Activated CD8-positive, alpha-beta memory T cell treated with anti-CD3 and anti-CD28 coated beads, Interleukin-2, amount 50 U/mL, for 1 hour (primary cell): ENCODE results near the gene ZMIZ2.
"Not testable (repeated sequence)": the region's sequence is repeated elsewhere in the genome, so short reads cannot be mapped to it uniquely, and the experiment has no call there.

Experiments
- DNase-seq: peaks from one replicate; pipeline ENCODE4 v3.0.0-alpha.2; 2020; ENCODE audit errors: extremely low read depth

The ZMIZ2 gene

GRCh38 chr7:44727158-44727936 is 21.3 kb upstream of the ZMIZ2 start:
- no peak for DNase-seq

- no peak for DNase-seq
These were observed 20.7 kb upstream of the ZMIZ2 start for GRCh38 chr7:44727937-44728262.

- no peak for DNase-seq
These were observed 18.6 kb upstream of the ZMIZ2 start for GRCh38 chr7:44729949-44730590.

- not testable (repeated sequence) for DNase-seq
These were observed 15.7 kb upstream of the ZMIZ2 start for GRCh38 chr7:44732971-44733370.

GRCh38 chr7:44733708-44734481 is 14.8 kb upstream of the ZMIZ2 start:
- DNase-seq, result no peak

- no peak for DNase-seq
These were observed 13.1 kb upstream of the ZMIZ2 start for GRCh38 chr7:44735403-44736165.

GRCh38 chr7:44736896-44737295 is 11.8 kb upstream of the ZMIZ2 start:
- DNase-seq, result no peak

- no peak for DNase-seq
These were observed 10.5 kb upstream of the ZMIZ2 start for GRCh38 chr7:44738051-44738723.

- DNase-seq, result no peak
These were observed 9.6 kb upstream of the ZMIZ2 start for GRCh38 chr7:44738876-44739665.

- no peak for DNase-seq
These were observed 8.6 kb upstream of the ZMIZ2 start for GRCh38 chr7:44740055-44740454.

GRCh38 chr7:44743750-44744149 is 4.9 kb upstream of the ZMIZ2 start:
- DNase-seq, result no peak

GRCh38 chr7:44748948-44749731 is 493 bp downstream of the ZMIZ2 start:
- no peak for DNase-seq

GRCh38 chr7:44749992-44750391 is 1.3 kb downstream of the ZMIZ2 start:
- no peak for DNase-seq

GRCh38 chr7:44750424-44750823 is 1.8 kb downstream of the ZMIZ2 start:
- DNase-seq, result no peak

- no peak for DNase-seq
These were observed 2.4 kb downstream of the ZMIZ2 start for GRCh38 chr7:44750921-44751571.

- DNase-seq, result no peak
These were observed 4.2 kb downstream of the ZMIZ2 start for GRCh38 chr7:44752822-44753221.

GRCh38 chr7:44754802-44755697 is 6.4 kb downstream of the ZMIZ2 start:
- DNase-seq, result no peak
